Measurements from ENCODE around the gene DAGLA.

DNA sequence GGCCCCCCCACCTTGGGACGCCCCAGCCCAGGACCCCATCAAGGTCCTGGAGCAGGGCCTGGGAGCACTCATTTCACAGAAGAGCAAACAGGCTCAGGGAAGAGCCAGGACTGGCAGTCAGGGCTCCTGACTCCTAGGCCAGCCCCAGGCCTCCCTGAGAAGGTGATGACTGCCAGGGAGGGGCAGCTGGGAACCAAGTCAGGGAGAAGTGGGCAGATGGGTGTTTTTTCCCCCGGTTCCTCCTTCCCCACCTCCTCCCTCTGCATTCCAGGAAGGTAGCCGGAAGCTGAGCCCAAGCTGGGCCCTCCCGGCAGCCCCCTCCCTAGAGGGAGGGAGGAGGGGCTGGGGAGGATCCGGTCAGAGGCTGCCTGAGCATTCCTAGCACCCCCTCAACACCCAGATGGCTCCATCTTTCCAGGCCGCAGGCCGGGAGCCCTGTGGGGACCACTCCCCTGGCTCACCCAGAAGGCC lies 91.8 kb downstream of the DAGLA start:
- TF ChIP-seq, protein P1, sequence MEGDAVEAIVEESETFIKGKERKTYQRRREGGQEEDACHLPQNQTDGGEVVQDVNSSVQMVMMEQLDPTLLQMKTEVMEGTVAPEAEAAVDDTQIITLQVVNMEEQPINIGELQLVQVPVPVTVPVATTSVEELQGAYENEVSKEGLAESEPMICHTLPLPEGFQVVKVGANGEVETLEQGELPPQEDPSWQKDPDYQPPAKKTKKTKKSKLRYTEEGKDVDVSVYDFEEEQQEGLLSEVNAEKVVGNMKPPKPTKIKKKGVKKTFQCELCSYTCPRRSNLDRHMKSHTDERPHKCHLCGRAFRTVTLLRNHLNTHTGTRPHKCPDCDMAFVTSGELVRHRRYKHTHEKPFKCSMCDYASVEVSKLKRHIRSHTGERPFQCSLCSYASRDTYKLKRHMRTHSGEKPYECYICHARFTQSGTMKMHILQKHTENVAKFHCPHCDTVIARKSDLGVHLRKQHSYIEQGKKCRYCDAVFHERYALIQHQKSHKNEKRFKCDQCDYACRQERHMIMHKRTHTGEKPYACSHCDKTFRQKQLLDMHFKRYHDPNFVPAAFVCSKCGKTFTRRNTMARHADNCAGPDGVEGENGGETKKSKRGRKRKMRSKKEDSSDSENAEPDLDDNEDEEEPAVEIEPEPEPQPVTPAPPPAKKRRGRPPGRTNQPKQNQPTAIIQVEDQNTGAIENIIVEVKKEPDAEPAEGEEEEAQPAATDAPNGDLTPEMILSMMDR (IDR thresholded peaks at IDR 0.05; ENCODE audit: low read length) = no peak
- no peak for TF ChIP-seq EZH2 (IDR thresholded peaks at IDR 0.05; ENCODE audit: borderline replicate concordance, low read length)

Measured in OCI-LY1 (cell line).